HG03442 (cell line): Measurements from ENCODE around the gene RAPGEFL1.
"Not testable (repeated sequence)": the region's sequence is repeated elsewhere in the genome, so short reads cannot be mapped to it uniquely, and the experiment has no call there.

Experiments
- ATAC-seq: cut with Tn5 transposase; IDR thresholded peaks from one replicate; pipeline ENCODE4 v1.9.1; 2021; ENCODE audit warnings: mild to moderate bottlenecking, moderate library complexity; ENCODE audit not compliant: unreplicated experiment

The RAPGEFL1 gene

DNA sequence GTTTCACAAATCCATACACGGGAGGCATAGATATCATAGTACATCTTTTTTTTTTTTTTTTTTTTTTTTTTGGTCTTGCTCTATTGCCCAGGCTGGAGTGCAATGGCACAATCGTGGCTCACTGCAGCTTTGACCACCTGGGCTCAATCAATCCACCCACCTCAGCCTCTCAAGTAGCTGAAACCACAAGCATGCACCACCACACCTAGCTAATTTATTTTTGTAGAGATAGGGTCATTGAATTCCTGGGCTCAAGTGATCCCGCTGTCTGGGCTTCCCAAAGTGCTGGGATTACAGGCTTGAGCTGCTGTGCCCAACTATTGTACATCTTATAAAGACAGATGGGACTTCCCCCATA lies 3.5 kb upstream of the RAPGEFL1 start:
- no peak for ATAC-seq

DNA sequence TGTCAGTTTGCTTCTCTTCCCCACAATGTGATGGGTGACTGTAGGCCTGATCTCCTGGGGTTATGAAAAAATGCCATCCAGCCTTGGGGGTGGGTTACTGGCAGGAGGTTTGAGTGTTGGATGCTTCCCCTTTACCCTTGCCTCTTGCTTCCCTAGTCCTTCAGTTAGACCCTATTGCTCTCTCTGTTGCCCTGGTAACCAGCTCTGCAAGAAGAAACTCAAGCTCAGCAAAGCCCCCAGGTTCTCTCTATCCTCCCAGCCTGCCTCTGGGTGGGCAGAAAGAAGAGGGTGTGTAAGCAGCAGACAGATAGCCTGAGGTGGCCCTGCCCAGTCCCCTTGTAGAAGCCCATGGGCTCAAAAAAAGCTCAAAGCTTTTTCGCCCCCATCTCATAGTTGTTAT lies 2.8 kb upstream of the RAPGEFL1 start:
- ATAC-seq: no peak

DNA sequence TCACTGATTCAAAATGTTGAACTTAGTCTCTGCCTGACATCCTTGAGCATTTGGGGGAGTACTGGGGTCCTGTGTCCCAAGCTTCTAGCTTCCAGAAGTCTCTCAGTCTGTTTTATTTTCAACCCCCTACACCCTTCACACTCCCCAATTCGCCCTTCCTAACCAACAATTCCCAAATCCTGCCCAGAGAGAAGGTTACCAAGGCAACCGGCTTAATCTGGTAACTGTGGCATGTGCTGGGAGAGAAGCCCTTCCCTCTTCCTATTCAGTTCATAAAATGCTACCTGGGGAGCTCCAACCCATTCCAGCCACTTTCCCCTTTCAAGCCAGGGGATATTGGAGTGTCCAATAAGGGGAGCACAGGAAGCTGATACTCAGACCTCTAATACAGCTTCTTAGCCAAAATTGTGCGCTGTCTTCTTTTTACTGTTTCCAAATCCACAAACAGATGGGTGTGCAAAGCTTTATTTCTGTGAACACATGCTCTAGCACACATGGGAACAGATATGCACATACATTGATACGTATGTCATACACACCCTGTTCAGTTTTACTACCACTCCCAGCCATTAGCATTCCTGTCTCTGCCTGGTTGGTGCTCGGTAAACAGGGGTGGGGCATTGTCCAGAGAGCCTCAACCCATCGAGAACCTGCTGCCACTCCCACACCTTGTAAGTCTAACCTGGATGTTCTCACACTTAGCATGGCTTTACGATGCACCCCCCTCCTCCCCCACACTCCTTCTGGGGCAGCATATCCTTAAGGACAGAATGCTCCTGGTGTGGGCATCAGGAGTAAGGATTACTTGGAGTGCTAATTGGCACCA lies 1.1 kb upstream of the RAPGEFL1 start:
- no peak for ATAC-seq

DNA sequence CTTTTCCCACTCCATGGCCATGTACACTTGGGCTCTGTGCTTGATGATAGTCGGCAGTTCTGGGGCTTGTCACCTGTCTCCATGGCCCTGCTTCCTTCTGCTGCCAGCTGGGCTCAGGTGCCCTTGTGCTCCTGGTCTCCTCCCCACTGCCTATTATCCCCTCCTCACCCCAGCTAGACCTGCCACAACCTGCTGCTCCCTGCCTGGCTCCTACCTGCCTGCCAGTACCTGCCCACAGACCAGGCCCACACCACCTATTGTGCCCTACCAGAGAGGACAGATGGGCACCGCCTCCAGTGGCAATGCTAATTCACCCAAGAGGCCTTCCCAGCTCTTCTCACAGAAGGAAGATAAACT lies 538 bp upstream of the RAPGEFL1 start:
- no peak for ATAC-seq

DNA sequence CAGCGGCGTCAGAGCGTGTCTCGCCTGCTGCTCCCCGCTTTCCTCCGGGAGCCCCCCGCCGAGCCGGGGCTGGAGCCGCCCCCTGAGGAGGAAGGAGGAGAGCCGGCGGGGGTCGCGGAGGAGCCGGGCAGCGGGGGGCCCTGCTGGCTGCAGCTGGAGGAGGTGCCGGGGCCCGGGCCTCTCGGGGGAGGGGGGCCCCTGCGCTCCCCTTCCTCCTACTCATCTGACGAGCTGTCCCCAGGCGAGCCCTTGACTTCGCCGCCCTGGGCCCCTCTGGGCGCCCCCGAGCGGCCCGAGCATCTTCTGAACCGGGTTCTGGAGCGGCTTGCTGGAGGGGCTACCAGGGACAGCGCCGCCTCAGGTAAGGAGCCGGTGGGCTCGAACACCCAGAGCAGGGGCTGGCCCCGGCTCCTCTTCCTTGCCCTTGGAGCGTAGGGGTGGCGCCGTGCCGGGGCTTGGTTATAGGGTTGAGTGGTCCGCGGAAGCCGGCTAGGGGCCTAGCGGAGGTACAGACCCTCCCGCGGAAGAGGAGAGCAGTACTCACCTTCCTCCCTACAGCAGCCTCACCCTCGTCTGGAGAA lies 841 bp downstream of the RAPGEFL1 start:
- no peak for ATAC-seq

DNA sequence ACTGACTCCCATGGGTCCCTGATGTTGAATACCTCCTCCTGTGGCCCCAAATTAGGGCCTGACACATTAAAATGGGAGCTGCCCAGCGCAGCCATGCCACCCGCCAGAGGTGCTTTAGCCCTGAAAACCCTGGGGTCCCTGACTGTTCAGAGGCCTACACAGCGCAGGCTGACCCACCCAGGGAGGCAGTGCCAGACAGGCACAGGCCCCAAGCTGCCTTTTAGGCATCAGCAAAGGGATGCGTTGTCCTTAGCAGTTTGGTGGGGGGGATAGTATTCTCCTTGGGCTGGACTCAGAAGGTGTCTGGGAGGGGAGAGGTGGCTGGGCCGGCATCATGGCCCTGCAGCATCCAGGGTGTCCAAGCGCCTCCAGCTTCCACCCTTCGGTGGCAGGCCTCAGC lies 1.4 kb downstream of the RAPGEFL1 start:
- no peak for ATAC-seq

DNA sequence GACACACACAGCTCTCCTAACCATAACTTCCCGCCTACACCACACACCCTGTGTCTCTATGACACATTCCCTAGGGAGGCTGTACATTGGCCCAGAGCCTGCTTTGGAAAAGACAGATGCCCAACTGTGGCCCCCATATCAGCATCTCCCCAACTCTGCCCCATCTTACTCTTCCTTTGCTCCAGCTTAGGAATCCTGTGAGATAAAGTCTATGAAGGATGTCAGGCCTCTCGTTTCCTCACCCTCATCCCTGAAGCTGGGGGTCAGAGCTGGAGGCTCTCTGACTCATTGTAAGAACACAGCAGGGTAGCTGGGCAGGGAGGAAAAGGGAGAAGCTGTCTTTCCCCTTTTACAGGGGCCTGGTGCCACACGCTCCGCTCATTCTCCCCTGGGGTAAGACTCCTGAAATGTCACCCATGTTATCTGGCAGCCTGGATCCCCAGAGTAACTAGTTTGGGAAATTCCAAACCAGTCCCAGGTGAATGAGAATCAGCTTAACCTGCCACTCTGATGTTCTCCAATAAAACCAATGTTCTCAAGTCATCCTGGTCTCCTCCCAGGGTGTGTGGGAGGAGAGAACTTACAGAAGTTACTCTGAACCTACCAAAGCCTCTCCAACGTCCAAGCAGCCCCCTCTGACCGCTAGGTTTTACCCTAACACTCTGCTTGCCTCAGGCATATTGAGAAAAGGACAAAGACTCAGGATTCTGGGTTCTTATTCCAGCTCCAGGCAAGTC lies 2.8 kb downstream of the RAPGEFL1 start:
- no peak for ATAC-seq

DNA sequence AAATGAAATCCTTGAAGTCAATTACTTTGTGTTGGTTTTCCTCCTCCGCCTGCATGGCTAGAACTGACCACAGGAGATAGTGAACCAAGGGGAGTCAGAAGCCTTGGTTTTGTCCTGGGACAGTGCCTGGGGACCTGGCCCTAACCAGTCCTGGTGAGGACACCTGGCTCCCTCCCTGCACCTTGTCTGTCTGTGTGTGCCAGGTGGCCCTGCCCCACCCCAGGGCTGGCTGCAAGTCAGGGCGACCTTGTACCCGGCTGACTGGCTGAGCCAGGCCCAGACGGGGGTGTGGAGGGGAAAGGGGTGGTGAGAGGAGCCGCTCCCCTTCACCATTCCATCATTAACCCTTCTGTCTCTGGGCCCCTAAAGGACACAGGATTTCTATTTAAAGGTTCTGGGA lies 3.4 kb downstream of the RAPGEFL1 start:
- ATAC-seq: no peak

DNA sequence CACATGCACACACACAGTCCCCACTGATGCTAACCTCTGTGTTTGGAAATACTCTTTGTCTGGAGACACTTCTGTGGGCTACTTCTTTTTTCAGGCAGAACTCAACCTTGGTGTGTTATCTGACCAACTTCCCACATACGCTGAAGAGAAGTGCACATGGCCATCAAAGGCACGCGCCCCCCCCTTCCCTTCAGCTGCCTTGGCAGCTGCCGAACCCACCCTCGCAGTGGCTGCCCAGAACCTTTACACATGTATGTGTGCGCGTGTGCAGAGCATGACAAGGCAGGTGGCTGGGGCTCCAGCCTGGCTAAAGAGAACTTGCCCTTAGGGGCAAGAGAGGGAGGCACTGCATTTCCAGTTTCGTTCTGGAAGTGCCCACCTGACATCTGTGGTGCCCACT lies 3.9 kb downstream of the RAPGEFL1 start:
- no peak for ATAC-seq

DNA sequence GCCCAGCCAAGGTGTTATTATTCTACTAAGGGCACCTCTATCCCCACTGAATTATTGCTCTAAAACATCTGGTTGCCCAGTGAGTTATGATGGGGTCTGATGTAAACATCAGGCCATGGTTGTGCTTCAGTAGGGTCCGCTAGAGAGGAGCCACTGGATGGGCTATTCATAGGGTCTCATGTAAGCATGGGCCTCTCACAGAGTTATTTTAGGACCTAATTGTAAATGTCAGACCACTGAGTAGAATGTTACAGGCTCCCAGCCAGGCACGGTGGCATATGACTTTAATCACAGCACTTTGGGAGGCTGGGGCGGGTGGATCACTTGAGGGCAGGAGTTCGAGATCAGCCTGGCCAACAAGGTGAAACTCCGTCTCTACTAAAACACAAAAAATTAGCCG lies 5.3 kb downstream of the RAPGEFL1 start:
- ATAC-seq: no peak

DNA sequence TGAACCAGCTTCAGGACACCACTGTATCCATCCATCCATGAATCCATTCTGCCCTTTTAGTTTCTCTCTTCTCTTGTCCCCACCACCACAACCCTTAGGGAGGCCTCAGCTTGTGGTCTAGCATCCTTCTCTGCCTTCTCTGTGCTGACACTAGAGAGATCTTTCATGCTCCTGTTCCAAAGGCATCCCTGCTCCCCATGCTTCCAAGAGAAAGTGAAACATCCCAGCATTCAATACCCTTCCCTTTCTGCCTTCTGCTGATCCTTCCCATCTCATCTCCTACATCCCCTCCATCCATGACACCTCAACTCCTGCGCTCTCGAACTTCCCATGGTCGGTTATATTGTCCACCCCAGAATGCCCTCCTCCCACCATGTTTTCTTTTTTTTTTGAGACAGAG lies 10.0 kb downstream of the RAPGEFL1 start:
- no peak for ATAC-seq

DNA sequence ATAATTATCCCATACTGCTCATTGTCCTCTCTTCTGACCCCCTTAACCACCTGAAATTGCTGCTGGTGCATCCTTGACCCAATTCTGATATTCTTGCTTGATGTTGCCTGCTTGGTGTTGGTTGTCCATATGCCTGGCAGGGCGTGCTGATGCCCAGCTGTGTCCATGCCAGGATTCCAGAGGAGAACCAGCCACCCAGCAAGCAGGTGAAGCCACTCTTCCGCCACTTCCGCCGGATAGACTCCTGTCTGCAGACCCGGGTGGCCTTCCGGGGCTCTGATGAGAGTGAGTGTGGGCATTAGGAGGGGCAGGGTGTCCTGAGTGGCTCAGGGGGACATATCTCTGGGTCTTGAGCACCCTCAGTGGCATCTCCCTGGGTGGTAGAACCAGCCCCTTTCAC lies 11.4 kb downstream of the RAPGEFL1 start:
- ATAC-seq: no peak

DNA sequence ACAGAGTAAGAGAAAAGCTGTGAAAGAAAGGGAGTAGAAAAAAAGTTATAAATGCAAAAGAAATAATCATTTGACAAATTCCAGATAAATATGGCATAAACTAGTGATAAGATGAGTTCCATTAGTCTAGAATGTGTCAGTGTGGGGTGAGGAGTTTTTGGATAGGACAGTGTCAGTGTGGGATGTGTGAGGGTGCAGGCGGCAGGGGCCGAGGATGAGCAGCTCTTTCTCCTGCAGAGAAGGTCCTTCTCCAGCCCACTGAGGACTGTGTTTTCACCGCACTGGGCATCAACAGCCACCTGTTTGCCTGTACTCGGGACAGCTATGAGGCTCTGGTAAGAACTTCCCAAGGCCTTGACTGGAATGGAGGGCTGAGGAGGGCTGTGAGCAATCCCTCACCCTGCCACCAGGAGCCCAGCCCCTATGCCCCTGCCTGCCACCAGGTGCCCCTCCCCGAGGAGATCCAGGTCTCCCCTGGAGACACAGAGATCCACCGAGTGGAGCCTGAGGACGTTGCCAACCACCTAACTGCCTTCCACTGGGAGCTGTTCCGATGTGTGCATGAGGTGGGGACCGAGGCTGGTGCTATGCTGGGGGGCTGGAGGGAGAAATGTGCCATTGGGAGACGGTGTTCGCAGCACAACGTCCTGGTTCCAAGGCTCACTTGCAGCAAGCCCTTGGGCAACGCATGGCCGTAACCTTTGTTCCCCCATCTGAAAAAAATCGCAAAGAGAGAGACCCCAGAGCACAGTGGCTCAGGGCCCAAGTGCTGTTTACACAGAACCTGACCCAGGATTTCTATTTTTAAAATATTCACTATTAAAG lies 13.1 kb downstream of the RAPGEFL1 start:
- no peak for ATAC-seq

DNA sequence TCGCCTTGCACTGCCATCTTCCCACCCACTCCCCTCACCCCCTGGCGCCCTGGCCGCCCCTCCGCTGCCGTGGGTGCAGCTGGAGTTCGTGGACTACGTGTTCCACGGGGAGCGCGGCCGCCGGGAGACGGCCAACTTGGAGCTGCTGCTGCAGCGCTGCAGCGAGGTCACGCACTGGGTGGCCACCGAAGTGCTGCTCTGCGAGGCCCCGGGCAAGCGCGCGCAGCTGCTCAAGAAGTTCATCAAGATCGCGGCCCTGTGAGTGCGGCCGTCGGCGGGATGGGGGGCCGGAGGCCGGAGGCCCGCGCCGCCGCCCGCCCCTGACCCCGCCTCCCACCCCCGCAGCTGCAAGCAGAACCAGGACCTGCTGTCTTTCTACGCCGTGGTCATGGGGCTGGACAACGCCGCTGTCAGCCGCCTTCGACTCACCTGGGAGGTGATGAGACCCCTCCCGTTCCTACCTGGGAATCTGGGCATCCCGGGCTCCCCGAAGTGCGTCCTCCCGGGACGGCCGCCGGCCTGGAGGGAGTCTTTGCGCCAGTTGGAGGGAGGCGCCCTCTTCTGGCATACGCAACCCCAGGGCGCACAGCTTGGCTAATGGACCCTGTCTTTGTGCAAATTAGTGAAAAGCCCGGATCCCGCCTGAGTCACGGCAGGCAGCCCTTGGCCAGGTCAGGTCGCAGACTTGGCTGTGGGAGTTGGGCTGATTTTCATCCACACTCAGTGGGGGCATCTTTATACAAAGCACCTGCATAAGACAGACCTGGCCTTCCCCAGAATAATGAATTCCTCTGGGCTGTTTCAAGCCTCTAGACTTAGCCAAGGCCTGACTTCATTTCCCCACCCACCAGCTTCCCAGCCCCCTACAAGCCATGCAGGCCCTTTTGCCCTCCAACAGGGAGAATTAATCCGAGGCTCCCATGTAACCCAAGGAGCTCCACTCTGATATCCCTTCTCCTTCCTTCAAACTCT lies 14.3 kb downstream of the RAPGEFL1 start:
- peak; percentile 68 for ATAC-seq

DNA sequence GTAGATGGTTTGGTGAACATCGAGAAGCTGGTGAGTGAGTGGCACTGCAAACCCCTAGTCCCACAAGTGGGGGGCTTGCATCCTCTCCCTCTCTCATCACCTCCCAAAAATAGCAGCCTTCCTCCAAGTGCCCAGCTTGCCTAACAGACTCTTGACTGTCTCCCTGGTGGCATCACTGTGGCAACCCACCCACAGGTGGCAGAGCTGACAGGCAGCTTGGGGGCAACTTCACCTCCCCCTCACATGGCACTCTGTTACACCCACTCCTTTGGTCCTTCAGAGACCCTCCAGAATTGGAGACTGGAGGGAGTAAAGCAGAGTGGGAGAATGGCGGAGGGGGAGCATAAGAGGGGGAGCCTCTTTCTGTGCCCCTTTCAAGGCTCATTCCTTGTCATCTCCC lies 15.7 kb downstream of the RAPGEFL1 start:
- no peak for ATAC-seq

DNA sequence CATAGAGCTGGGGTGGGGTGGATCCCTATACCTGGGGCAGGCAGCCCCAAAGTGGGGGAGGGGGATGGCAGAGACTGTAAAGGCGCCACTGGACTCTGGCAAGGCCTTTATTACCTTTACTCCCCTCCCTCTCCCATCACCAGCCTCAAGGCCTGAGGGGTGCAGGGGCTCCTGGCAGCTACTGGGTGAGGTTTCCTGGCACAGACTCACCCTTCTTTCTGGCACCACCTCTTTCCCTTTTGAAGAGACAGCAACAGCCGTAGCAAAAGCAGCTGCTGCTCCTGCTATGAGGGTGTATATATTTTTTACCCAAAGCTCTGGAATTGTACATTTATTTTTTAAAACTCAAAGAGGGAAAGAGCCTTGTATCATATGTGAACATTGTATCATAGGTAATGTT lies 17.6 kb downstream of the RAPGEFL1 start:
- no peak for ATAC-seq

DNA sequence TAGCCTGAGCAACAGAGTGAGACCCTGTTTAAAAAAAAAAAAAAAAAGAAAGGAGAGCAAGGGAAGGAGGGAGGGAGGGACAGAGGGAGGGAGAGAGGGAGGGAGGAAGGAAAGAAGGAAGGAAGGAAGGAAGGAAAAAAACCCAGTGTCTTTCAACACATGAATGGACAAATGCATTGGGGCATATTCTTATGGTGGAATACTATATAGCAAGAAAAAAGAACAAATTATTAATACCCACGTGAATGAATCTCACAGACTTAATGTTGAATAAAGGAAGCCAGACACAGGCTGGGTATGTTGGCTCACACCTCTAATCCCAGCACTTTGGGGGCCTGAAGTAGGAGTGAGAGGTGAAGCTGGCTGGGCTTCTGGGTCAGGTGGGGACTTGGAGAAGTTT lies 20.3 kb downstream of the RAPGEFL1 start:
- ATAC-seq: no peak

DNA sequence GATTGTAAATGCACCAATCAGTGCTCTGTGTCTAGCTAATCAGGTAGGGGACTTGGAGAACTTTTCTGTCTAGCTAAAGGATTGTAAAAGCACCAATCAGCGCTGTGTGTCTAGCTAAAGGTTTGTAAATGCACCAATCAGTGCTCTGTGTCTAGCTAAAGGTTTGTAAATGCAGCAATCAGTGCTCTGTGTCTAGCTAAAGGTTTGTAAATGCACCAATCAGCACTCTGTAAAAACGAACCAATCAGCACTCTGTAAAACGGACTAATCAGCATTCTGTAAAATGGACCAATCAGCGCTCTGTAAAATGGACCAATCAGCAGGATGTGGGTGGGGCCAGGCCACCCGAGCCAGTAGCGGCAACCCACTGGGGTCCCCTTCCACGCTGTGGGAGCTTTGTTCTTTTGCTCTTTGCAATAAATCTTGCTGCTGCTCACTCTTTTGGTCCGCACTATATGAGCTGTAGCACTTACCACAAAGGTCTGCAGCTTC lies 20.7 kb downstream of the RAPGEFL1 start:
- not testable (repeated sequence) for ATAC-seq

DNA sequence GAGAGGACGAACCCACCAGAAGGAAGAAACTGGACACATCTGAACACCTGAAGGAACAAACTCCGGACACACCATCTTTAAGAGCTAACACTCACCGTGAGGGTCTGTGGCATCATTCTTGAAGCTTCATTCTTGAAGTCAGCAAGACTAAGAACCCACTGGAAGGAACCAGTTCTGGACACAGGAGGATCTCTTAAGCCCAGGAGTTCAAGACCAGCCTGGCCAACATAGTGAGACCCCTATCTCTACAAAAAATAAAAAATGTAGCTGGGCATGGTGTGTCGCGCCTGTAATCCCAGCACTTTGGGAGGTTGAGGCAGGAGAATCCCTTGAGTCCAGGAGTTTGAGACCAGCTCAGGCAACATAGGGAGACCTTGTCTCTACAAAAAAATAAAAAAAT lies 21.3 kb downstream of the RAPGEFL1 start:
- no peak for ATAC-seq

DNA sequence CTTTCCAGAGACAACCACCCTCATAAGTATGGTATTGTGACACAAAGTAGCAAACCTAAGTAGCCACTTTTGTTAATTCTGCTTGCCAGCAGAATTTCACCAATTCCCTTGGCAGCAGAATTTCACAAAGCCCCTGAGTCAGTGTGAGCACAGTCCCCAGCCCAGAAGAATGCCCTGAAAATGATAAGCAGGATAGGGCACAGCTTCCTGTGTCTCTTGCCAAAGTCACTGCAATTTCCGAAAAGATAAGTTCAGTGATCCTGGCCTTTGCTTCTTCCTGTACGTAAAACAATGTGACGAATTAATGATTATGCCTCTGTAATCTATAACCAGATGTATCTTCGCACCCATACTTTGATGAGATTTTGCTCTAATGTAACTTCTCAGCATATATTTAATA lies 25.9 kb downstream of the RAPGEFL1 start:
- ATAC-seq: no peak
